HepG2 (cell line): Measurements from ENCODE around the gene IL17C. TPM values are rescaled to one million over a fixed set of nuclear protein-coding genes. Genes with fewer than 3 reads are reported as not detected.

ENCODE experiments used
- ARNTL ChIP-seq: sonication (generic); formaldehyde crosslinking; IDR thresholded peaks from 2 replicates; pipeline ENCODE4 v1.4.0; 2020; ENCODE audit warnings: mild to moderate bottlenecking, missing genetic modification reagents
- CAMTA2 ChIP-seq: sonication (generic); formaldehyde crosslinking; IDR thresholded peaks from 2 replicates; pipeline ENCODE4 v1.4.0; 2020; ENCODE audit warnings: mild to moderate bottlenecking, missing genetic modification reagents, borderline replicate concordance
- GMEB1 ChIP-seq: sonication (generic); formaldehyde crosslinking; IDR thresholded peaks from 2 replicates; pipeline ENCODE4 v1.5.1; 2020; ENCODE audit warnings: missing genetic modification reagents, mild to moderate bottlenecking, borderline replicate concordance
- JUND ChIP-seq: sonication (generic); formaldehyde crosslinking; IDR thresholded peaks from 2 replicates; pipeline ENCODE4 v1.8.0; 2022; ENCODE audit warnings: mild to moderate bottlenecking, missing genetic modification reagents
- KAT7 ChIP-seq: IDR thresholded peaks from 2 replicates; pipeline ENCODE4 v1.6.1; 2018; ENCODE audit warnings: borderline replicate concordance, missing compliant biosample characterization
- KLF12 ChIP-seq: sonication (generic); formaldehyde crosslinking; IDR thresholded peaks from 2 replicates; pipeline ENCODE4 v1.4.0; 2020; ENCODE audit warnings: missing genetic modification reagents, borderline replicate concordance
- MED1 ChIP-seq: sonication (generic); formaldehyde crosslinking; IDR thresholded peaks from 2 replicates; pipeline ENCODE4 v1.4.0; 2020; ENCODE audit warnings: missing genetic modification reagents
- NR2C2 ChIP-seq: sonication (generic); formaldehyde crosslinking; IDR thresholded peaks from 2 replicates; pipeline ENCODE4 v1.4.0; 2020; ENCODE audit warnings: missing genetic modification reagents, mild to moderate bottlenecking, moderate library complexity, borderline replicate concordance
- SNAI1 ChIP-seq: sonication (generic); formaldehyde crosslinking; IDR thresholded peaks from 2 replicates; pipeline ENCODE4 v1.5.0; 2020; ENCODE audit warnings: mild to moderate bottlenecking, missing genetic modification reagents, borderline replicate concordance
- TFE3 ChIP-seq: IDR thresholded peaks from 2 replicates; pipeline ENCODE4 v1.6.1; 2016
- UBTF ChIP-seq: sonication (generic); formaldehyde crosslinking; IDR thresholded peaks from 2 replicates; pipeline ENCODE4 v1.4.0; 2020; ENCODE audit warnings: mild to moderate bottlenecking, missing genetic modification reagents
- ZNF18 ChIP-seq: sonication (generic); formaldehyde crosslinking; IDR thresholded peaks from 2 replicates; pipeline ENCODE4 v1.8.0; 2022; ENCODE audit warnings: mild to moderate bottlenecking, missing genetic modification reagents; ENCODE audit not compliant: insufficient replicate concordance
- ZNF292 ChIP-seq: sonication (generic); formaldehyde crosslinking; IDR thresholded peaks from 2 replicates; pipeline ENCODE4 v1.8.1; 2022; ENCODE audit warnings: mild to moderate bottlenecking, low read depth, missing genetic modification reagents, borderline replicate concordance
- ZNF446 ChIP-seq: sonication (generic); formaldehyde crosslinking; IDR thresholded peaks from 2 replicates; pipeline ENCODE4 v1.5.0; 2020; ENCODE audit warnings: mild to moderate bottlenecking, missing genetic modification reagents
- ZNF530 ChIP-seq: sonication (generic); formaldehyde crosslinking; IDR thresholded peaks from 2 replicates; pipeline ENCODE4 v1.5.0; 2020; ENCODE audit warnings: low read depth, mild to moderate bottlenecking, missing genetic modification reagents
- ZNF552 ChIP-seq: sonication (generic); formaldehyde crosslinking; IDR thresholded peaks from 2 replicates; pipeline ENCODE4 v1.9.0; 2022; ENCODE audit warnings: missing genetic modification reagents, mild to moderate bottlenecking, borderline replicate concordance
- ZNF597 ChIP-seq: sonication (generic); formaldehyde crosslinking; IDR thresholded peaks from 2 replicates; pipeline ENCODE4 v1.5.0; 2020; ENCODE audit warnings: missing genetic modification reagents
- ZNF670 ChIP-seq: sonication (generic); formaldehyde crosslinking; IDR thresholded peaks from 2 replicates; pipeline ENCODE4 v1.8.0; 2022; ENCODE audit warnings: mild to moderate bottlenecking, missing genetic modification reagents, borderline replicate concordance
- polyA plus RNA-seq, 8 experiments: library from polyadenylated mRNA; depleted of rRNA in 3 of 8; stranded (reverse) in 7 of 8; unstranded in 1 of 8; fragments of >200 nt; fragmentation: Illumina TruSeq in 4 of 8; extraction: Trizol in 4 of 8; gene quantifications; 2 replicates each; pipeline versions ENCODE4 v1.2.1 to v1.2.3, GENCODE V29; 2011 to 2016; ENCODE audit warnings: low read depth in 4 of 8, missing spikeins in 1 of 8, mixed read lengths in 1 of 8; ENCODE audit not compliant: insufficient read depth in 1 of 8
- total RNA-seq, 5 experiments: library from RNA; depleted of rRNA; stranded (reverse); fragments of >200 nt; fragmentation: Illumina TruSeq; extraction: Trizol; gene quantifications; 2 replicates each; pipeline ENCODE4 v1.2.3, GENCODE V29; 2016; ENCODE audit warnings: low read depth in 1 of 5

The IL17C gene
- total and polyA plus RNA-seq, 2 of the 13 experiments (the other 11 are each of a cell fraction or from before 2014, with no cell fraction given), result not detected

GRCh38 chr16:88686439-88687253 lies 48.3 kb downstream of the IL17C start, which contains the start of gene SNAI3 (continued):
- TF ChIP-seq UBTF (CRISPR knock-in tag) (peak; percentile 41; the same call in 1 of the 2 replicates), GMEB1 (no peak), ZNF552 (CRISPR knock-in tag) (peak; percentile 80), ZNF18 (CRISPR knock-in tag) (peak; percentile 77), JUND (CRISPR knock-in tag) (no peak), SNAI1 (CRISPR knock-in tag) (no peak), TFE3 (CRISPR knock-in tag) (no peak; the same call in 1 of the 2 replicates), ZNF597 (CRISPR knock-in tag) (0 out of 2 replicates have a peak, but pooled peaks have one; percentile 57), ARNTL (CRISPR knock-in tag) (peak; percentile 14; the same call in 1 of the 2 replicates), MED1 (CRISPR knock-in tag) (peak; percentile 47; the same call in 1 of the 2 replicates), CAMTA2 (CRISPR knock-in tag) (peak; percentile 96), KAT7 (no peak), ZNF292 (CRISPR knock-in tag) (no peak), NR2C2 (peak; percentile 28; the same call in 1 of the 2 replicates), ZNF530 (CRISPR knock-in tag) (no peak), ZNF670 (CRISPR knock-in tag) (peak; percentile 89), KLF12 (CRISPR knock-in tag) (0 out of 2 replicates have a peak, but pooled peaks have one; percentile 60), ZNF446 (CRISPR knock-in tag) (peak; percentile 75)
